A673 (cell line): ENCODE measurements around the gene ZNF440. TPM values are rescaled to one million over a fixed set of nuclear protein-coding genes. Genes with fewer than 3 reads are reported as not detected.
A peak's percentile ranks its signal among the peaks of the same experiment; 100 is the strongest.
"Not testable (repeated sequence)": the region's sequence is repeated elsewhere in the genome, so short reads cannot be mapped to it uniquely, and the experiment has no call there.

ENCODE experiments used
- BruUV-seq: library from RNA; stranded (reverse); fragments of 400-500 nt; replicated peaks from 2 replicates; lab custom pipeline; 2021; lab: Mats Ljungman, UMichigan
- CTCF ChIA-PET: fragments of 300-600 bp; sonication (Branson Sonifier 250); formaldehyde crosslinking; loops from one replicate; lab custom pipeline; 2022; ENCODE audit warnings: antibody characterized with exemption; lab: Charles Lee
- POLR2A ChIA-PET: fragments of 300-600 bp; sonication (Branson Sonifier 250); formaldehyde crosslinking; loops from one replicate; lab custom pipeline; 2022; ENCODE audit warnings: antibody characterized with exemption; ENCODE audit not compliant: low non-redundant PET; lab: Charles Lee
- DNase-seq: peaks from one replicate; pipeline ENCODE4 v3.0.0-alpha.2; 2015; ENCODE audit warnings: low spot score
- H3K27ac ChIP-seq: fragments of 200-600 bp; sonication (generic); 2 replicates; pipeline ENCODE4 v1.5.1; 2016; ENCODE audit warnings: mixed run types, low read depth, mild to moderate bottlenecking, mixed read lengths, antibody characterized with exemption, low read length; ENCODE audit not compliant: poor library complexity, severe bottlenecking
- H3K27me3 ChIP-seq: fragments of 200-600 bp; sonication (generic); replicated peaks from 2 replicates; pipeline ENCODE4 v1.6.1; 2017; ENCODE audit warnings: mixed run types, low read depth, mild to moderate bottlenecking, mixed read lengths, antibody characterized with exemption, low read length; ENCODE audit not compliant: insufficient read depth, poor library complexity
- H3K36me3 ChIP-seq: fragments of 200-600 bp; sonication (generic); 2 replicates; pipeline ENCODE4 v1.6.1; 2016; ENCODE audit warnings: mixed run types, mild to moderate bottlenecking, mixed read lengths, antibody characterized with exemption, low read length; ENCODE audit not compliant: insufficient read depth, poor library complexity, severe bottlenecking
- H3K4me1 ChIP-seq: fragments of 200-600 bp; sonication (generic); 2 replicates; pipeline ENCODE4 v1.6.1; 2017; ENCODE audit warnings: mixed run types, mild to moderate bottlenecking, mixed read lengths, antibody characterized with exemption, low read length; ENCODE audit not compliant: insufficient read depth, poor library complexity, severe bottlenecking
- H3K4me3 ChIP-seq: fragments of 200-600 bp; sonication (generic); 2 replicates; pipeline ENCODE4 v1.5.1; 2016; ENCODE audit warnings: low read depth, mixed run types, mild to moderate bottlenecking, mixed read lengths, low read length; ENCODE audit not compliant: poor library complexity, severe bottlenecking
- H3K9me3 ChIP-seq: fragments of 200-600 bp; sonication (generic); 2 replicates; pipeline ENCODE4 v1.6.1; 2016; ENCODE audit warnings: mixed run types, low read depth, mild to moderate bottlenecking, mixed read lengths, antibody characterized with exemption, low read length; ENCODE audit not compliant: poor library complexity, severe bottlenecking
- CTCF ChIP-seq: fragments of 300-800, 200-600 bp; sonication (generic); conservative IDR thresholded peaks from 2 replicates; pipeline ENCODE4 v1.5.1; 2017; ENCODE audit warnings: low read depth, mild to moderate bottlenecking, antibody characterized with exemption, low read length, moderate library complexity, mixed read lengths
- EZH2 ChIP-seq: fragments of 200-600 bp; sonication (generic); IDR thresholded peaks from 2 replicates; pipeline ENCODE4 v1.6.1; 2017; ENCODE audit warnings: borderline replicate concordance, low read depth, mild to moderate bottlenecking, mixed read lengths, antibody characterized with exemption, low read length; ENCODE audit not compliant: poor library complexity, severe bottlenecking
- intact Hi-C: fragments of 100-400 bp; cut with micrococcal nuclease; formaldehyde crosslinking; loops from one replicate; pipeline ENCODE4 v1.10.0; 2022; ENCODE audit not compliant: unreplicated experiment
- total RNA-seq: library from RNA; stranded (reverse); gene quantifications from 2 replicates; pipeline ENCODE4 v1.2.3, GENCODE V29; 2021

The ZNF440 gene
- total RNA-seq, 1 experiment from 2014 or later: 7.1 TPM

GRCh38 chr19:11767633-11768133, 46.4 kb upstream of the ZNF440 start:
- no TSS peak for BruUV-seq
- intact Hi-C loops: loop anchor here (2.0 kb wide), 1 partner anchor 73 kb away; no protein-coding TSS in a partner anchor
- no peaks in the 10 kb centered on the region for H3K27me3 ChIP-seq
- no peaks in the 10 kb centered on the region for H3K36me3 ChIP-seq
- TF ChIP-seq CTCF: no peak
- no peak for TF ChIP-seq EZH2
- POLR2A ChIA-PET: no interaction called here
- no peaks in the 10 kb centered on the region for H3K4me1 ChIP-seq
- DNase-seq: peak; percentile 5
- H3K27ac ChIP-seq: peak overlapping the region; percentile 47
- CTCF ChIA-PET: no interaction called here
- H3K9me3 ChIP-seq: no peaks in the 10 kb centered on the region
- H3K4me3 ChIP-seq: peak overlapping the region; percentile 68

- intact Hi-C loops: no loop called here
- H3K4me3 ChIP-seq: no peak overlapping the region
- H3K9me3 ChIP-seq: peaks cover 7% of the 10 kb centered on the region
- H3K27me3 ChIP-seq: no peaks in the 10 kb centered on the region
- no peaks in the 10 kb centered on the region for H3K36me3 ChIP-seq
- ChIA-PET POLR2A (no interaction called here), CTCF (no interaction called here)
- DNase-seq: no peak
- H3K4me1 ChIP-seq: no peaks in the 10 kb centered on the region
- BruUV-seq: no TSS peak
- TF ChIP-seq EZH2: no peak
- TF ChIP-seq CTCF: no peak
- H3K27ac ChIP-seq: no peak overlapping the region
Measured at GRCh38 chr19:11769995-11770394, 44.1 kb upstream of the ZNF440 start.

- H3K4me1 ChIP-seq, CTCF ChIA-PET, H3K27ac ChIP-seq, POLR2A ChIA-PET, H3K4me3 ChIP-seq, intact Hi-C loops, DNase-seq, H3K27me3 ChIP-seq, BruUV-seq, H3K36me3 ChIP-seq: not testable (repeated sequence)
- H3K9me3 ChIP-seq: peaks cover 18% of the 10 kb centered on the region
Measured at GRCh38 chr19:11771520-11771919, 42.6 kb upstream of the ZNF440 start.

GRCh38 chr19:11776669-11777068, 37.4 kb upstream of the ZNF440 start:
- POLR2A ChIA-PET: interaction anchor here (0.7 kb wide), 1 partner anchor 1010 kb away, joined by 3 read pairs; no protein-coding TSS in a partner anchor
- H3K4me3 ChIP-seq, H3K27me3 ChIP-seq, H3K4me1 ChIP-seq, intact Hi-C loops, BruUV-seq, DNase-seq, H3K27ac ChIP-seq, CTCF ChIA-PET: not testable (repeated sequence)
- Histone ChIP-seq H3K9me3 (peaks cover 63% of the 10 kb centered on the region), H3K36me3 (peaks cover 39% of the 10 kb centered on the region)
